Stimulated activated CD4-positive, alpha-beta T cell treated with anti-CD3 and anti-CD28 coated beads, Interleukin-1b, Interleukin-23, amount 100 ng/mL, for 4 hours (primary cell): Measurements from ENCODE around the gene ROCK2.
"Not testable (repeated sequence)": the region's sequence is repeated elsewhere in the genome, so short reads cannot be mapped to it uniquely, and the experiment has no call there.

Experiments
- DNase-seq, 2 donors: peaks; one replicate each; pipeline ENCODE4 v3.0.0-alpha.2; 2020; ENCODE audit warnings: low read depth in 2 of 2

ROCK2 gene

GRCh38 chr2:11179196-11179595, 165.2 kb downstream of the ROCK2 start:
- no peak for DNase-seq

- no peak for DNase-seq
Observed at GRCh38 chr2:11177871-11178690, 166.4 kb downstream of the ROCK2 start.

GRCh38 chr2:11175293-11175795, 169.1 kb downstream of the ROCK2 start:
- DNase-seq: no peak

- DNase-seq: no peak
Observed at GRCh38 chr2:11174222-11174621, 170.2 kb downstream of the ROCK2 start.

- no peak for DNase-seq
Observed at GRCh38 chr2:11169333-11169732, 175.1 kb downstream of the ROCK2 start.

GRCh38 chr2:11168488-11168887, 175.9 kb downstream of the ROCK2 start:
- no peak for DNase-seq

GRCh38 chr2:11166476-11166875, 178.0 kb downstream of the ROCK2 start:
- no peak for DNase-seq

GRCh38 chr2:11165046-11165445, 179.4 kb downstream of the ROCK2 start:
- DNase-seq: not testable (repeated sequence)

GRCh38 chr2:11163439-11164317, 180.8 kb downstream of the ROCK2 start:
- no peak for DNase-seq

GRCh38 chr2:11161747-11162146, 182.7 kb downstream of the ROCK2 start:
- DNase-seq: no peak

- no peak for DNase-seq
Observed at GRCh38 chr2:11160731-11161455, 183.5 kb downstream of the ROCK2 start.

- DNase-seq: no peak
Observed at GRCh38 chr2:11160256-11160655, 184.2 kb downstream of the ROCK2 start.

- DNase-seq: no peak
Observed at GRCh38 chr2:11159574-11160170, 184.8 kb downstream of the ROCK2 start.

- DNase-seq: no peak
Observed at GRCh38 chr2:11158916-11159573, 185.4 kb downstream of the ROCK2 start.

- no peak for DNase-seq
Observed at GRCh38 chr2:11157731-11158130, 186.7 kb downstream of the ROCK2 start.

GRCh38 chr2:11157296-11157695, 187.1 kb downstream of the ROCK2 start:
- no peak for DNase-seq

- DNase-seq: no peak
Observed at GRCh38 chr2:11156396-11157075, 187.9 kb downstream of the ROCK2 start.

- DNase-seq: no peak
Observed at GRCh38 chr2:11155381-11156035, 188.9 kb downstream of the ROCK2 start, which contains the start of gene SLC66A3. TSS of gene SLC66A3 (plus strand) at chr2:11155467. CDS start at chr2:11155547, 80 bp downstream.

- peak; percentile 99 for DNase-seq
Observed at GRCh38 chr2:11154923-11155380, 189.5 kb downstream of the ROCK2 start.
